Activated gamma-delta T cell treated with Interleukin-2 at 50 U/mL for 16 hours (primary cell): ENCODE measurements around the gene CBX2.
"Not testable (repeated sequence)": the region's sequence is repeated elsewhere in the genome, so short reads cannot be mapped to it uniquely, and the experiment has no call there.

Source experiments
- DNase-seq: peaks from one replicate; pipeline ENCODE4 v3.0.0-alpha.2; 2020

The CBX2 gene

GRCh38 chr17:79772726-79773125 is 5.2 kb upstream of the CBX2 start:
- not testable (repeated sequence) for DNase-seq

- no peak for DNase-seq
These were observed 3.4 kb upstream of the CBX2 start for GRCh38 chr17:79774561-79774975.

- no peak for DNase-seq
These were observed 2.3 kb upstream of the CBX2 start for GRCh38 chr17:79775632-79776031.

- DNase-seq = no peak
These were observed 1.4 kb upstream of the CBX2 start for GRCh38 chr17:79776376-79777119.

GRCh38 chr17:79777120-79777893 is 641 bp upstream of the CBX2 start:
- no peak for DNase-seq

- DNase-seq = no peak
These were observed 646 bp downstream of the CBX2 start for GRCh38 chr17:79778504-79779083.

GRCh38 chr17:79779084-79779529 is 1.2 kb downstream of the CBX2 start:
- no peak for DNase-seq

GRCh38 chr17:79779661-79780365 is 1.9 kb downstream of the CBX2 start:
- no peak for DNase-seq

- DNase-seq = no peak
These were observed 3.2 kb downstream of the CBX2 start for GRCh38 chr17:79781012-79781650.

GRCh38 chr17:79781736-79782575 is 4.0 kb downstream of the CBX2 start:
- DNase-seq = no peak

GRCh38 chr17:79783891-79784290 is 5.9 kb downstream of the CBX2 start:
- DNase-seq = no peak

- no peak for DNase-seq
These were observed 6.5 kb downstream of the CBX2 start for GRCh38 chr17:79784353-79785016.

- DNase-seq = no peak
These were observed 7.3 kb downstream of the CBX2 start for GRCh38 chr17:79785017-79785899.

- no peak for DNase-seq
These were observed 8.2 kb downstream of the CBX2 start for GRCh38 chr17:79785900-79786810.

- no peak for DNase-seq
These were observed 9.1 kb downstream of the CBX2 start for GRCh38 chr17:79786930-79787643.

- DNase-seq = no peak
These were observed 10.5 kb downstream of the CBX2 start for GRCh38 chr17:79788455-79788854.

- no peak for DNase-seq
These were observed 11.3 kb downstream of the CBX2 start for GRCh38 chr17:79788989-79789942.
